ENCODE data around the gene SPATA20.
A peak's percentile ranks its signal among the peaks of the same experiment; 100 is the strongest.

The SPATA20 gene

DNA sequence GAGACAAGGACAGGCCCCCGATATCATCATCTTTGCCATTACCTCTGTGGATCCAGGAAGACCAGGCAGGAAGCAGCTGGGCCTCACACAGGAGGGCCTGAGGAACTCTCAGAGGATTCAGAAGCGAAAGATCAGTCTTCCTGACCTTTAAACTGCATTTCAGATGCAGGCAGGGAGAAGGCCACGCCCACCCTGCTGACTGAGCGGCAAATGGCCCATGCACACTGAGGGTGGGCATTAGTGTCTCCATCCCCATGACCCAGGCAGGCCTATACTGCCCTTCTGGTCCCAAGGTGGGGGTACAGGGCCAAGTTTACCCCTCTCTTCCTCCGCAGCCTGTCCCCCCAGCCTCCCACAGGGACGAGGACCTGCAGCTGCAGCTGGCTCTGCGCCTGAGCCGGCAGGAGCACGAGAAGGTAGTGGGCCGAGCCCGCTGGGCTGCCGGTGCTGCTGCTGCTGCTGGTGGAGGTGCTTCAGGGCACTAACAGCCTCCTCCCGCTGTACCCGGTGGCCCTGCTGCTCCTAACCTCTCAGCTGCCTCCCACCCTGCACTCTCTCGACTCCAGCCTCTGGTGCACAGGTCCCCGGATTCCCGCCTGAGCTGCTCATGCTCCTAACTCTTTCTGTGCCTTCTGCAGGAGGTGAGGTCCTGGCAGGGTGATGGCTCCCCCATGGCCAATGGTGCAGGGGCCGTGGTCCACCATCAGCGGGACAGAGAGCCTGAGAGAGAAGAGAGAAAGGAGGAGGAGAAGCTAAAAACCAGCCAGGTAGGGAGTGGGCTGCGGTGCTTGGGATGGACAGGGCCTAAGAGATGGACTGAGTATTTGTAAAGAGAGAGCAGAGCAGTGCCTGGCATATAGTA lies 8.2 kb upstream of the SPATA20 start:
- Histone ChIP-seq H3K36me3 (ENCODE audit: control insufficient read depth, insufficient read depth, low read length) (no peaks in the 10 kb centered on the region), H3K4me3 (replicated peaks; ENCODE audit: low read depth, low read length) (no peak overlapping the region), H3K27me3 (replicated peaks; ENCODE audit: control insufficient read depth, insufficient read depth, low read length) (no peaks in the 10 kb centered on the region)
- DNase-seq (ENCODE audit: extremely low read depth, insufficient read length), result no peak
- TF ChIP-seq CTCF (IDR thresholded peaks at IDR 0.05; ENCODE audit: insufficient read depth, low read length, poor library complexity, severe bottlenecking), result no peak

DNA sequence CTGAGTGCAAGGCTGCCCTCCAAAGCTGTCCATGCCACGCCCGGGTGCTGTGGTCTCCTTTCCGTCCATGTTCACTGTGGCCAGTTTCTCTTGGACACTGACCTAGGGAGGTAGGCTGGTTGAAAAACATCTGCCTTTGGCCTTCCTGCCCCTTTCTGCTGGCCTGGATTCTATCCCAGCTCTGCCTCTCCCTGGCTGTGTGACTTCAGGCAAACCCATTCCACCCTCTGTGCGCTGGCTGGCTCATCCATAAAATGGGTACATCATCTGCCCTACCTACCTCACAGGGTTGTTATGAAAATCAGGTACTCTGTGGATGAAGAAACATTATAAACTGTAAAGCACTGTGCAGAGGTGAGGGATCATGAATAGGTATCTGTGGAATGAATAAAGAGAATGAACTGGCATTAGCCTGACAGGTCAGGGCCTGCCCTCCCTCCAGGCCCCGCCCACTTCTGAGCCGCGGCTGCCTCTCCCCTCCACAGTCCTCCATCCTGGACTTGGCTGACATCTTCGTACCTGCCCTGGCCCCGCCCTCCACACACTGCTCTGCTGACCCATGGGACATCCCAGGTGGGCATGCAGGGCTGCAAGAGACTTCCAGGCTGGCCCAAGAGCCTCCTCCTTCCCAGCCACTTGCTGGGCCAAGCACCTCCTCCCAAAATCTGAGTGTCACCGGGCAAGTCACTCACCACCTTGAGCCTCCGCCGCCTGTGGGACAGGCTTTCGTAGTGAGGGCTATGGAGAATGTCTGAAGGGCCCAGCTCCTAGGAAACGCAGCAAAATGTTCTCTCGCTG lies 7.0 kb upstream of the SPATA20 start:
- Histone ChIP-seq H3K4me3 (replicated peaks; ENCODE audit: low read depth, low read length) (no peak overlapping the region), H3K27me3 (replicated peaks; ENCODE audit: control insufficient read depth, insufficient read depth, low read length) (no peaks in the 10 kb centered on the region)

DNA sequence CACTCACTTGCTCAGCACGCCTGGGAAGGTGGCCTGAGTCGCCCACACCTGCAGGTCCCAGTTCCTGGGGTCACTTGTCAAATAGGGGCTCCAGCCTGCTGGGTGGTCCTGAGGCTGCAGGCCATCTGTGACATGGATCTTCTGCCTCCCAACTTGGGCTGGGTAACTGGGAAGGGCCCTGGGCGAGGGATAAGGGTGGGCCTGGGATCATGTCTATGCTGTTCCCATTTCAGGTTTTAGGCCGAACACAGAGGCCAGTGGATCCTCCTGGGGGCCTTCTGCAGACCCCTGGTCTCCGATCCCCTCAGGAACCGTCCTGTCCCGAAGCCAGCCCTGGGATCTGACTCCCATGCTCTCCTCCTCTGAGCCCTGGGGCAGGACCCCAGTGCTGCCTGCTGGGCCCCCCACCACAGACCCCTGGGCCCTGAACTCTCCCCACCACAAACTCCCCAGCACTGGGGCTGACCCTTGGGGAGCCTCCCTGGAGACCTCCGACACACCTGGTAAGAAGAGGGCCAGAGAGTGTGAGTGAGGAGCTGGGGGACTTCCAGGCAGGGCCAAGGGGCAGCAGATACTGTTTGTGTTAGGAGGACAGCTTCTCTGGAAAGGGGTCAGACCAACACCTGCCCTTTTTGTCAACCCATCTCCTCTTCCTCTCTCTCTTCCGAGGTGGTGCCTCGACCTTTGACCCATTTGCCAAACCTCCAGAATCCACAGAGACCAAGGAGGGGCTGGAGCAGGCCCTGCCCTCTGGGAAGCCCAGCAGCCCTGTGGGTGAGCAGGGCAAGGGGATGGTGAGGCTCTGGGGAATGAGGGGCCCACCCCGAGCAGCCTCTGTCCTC lies 6.2 kb upstream of the SPATA20 start:
- H3K27me3 ChIP-seq (replicated peaks; ENCODE audit: control insufficient read depth, insufficient read depth, low read length), result no peaks in the 10 kb centered on the region
- H3K4me3 ChIP-seq (replicated peaks; ENCODE audit: low read depth, low read length), result no peak overlapping the region
- DNase-seq (ENCODE audit: extremely low read depth, insufficient read length), result no peak

More for the DNA sequence above, 7.0 kb upstream of the SPATA20 start:
- H3K36me3 ChIP-seq (ENCODE audit: control insufficient read depth, insufficient read depth, low read length), result no peaks in the 10 kb centered on the region
- TF ChIP-seq CTCF (IDR thresholded peaks at IDR 0.05; ENCODE audit: insufficient read depth, low read length, poor library complexity, severe bottlenecking), result no peak
- no peak for DNase-seq (ENCODE audit: extremely low read depth, insufficient read length)

GRCh38 chr17:50541402-50541715 lies 5.6 kb upstream of the SPATA20 start:
- no peaks in the 10 kb centered on the region for H3K36me3 ChIP-seq (ENCODE audit: control insufficient read depth, insufficient read depth, low read length)
- no peaks in the 10 kb centered on the region for H3K27me3 ChIP-seq (replicated peaks; ENCODE audit: control insufficient read depth, insufficient read depth, low read length)
- no peak for DNase-seq (ENCODE audit: extremely low read depth, insufficient read length)
- H3K4me3 ChIP-seq (replicated peaks; ENCODE audit: low read depth, low read length), result peak overlapping the region; percentile 64
- no peak for TF ChIP-seq CTCF (IDR thresholded peaks at IDR 0.05; ENCODE audit: insufficient read depth, low read length, poor library complexity, severe bottlenecking)

More for the DNA sequence above, 6.2 kb upstream of the SPATA20 start:
- no peak for TF ChIP-seq CTCF (IDR thresholded peaks at IDR 0.05; ENCODE audit: insufficient read depth, low read length, poor library complexity, severe bottlenecking)
- H3K36me3 ChIP-seq (ENCODE audit: control insufficient read depth, insufficient read depth, low read length), result no peaks in the 10 kb centered on the region

DNA sequence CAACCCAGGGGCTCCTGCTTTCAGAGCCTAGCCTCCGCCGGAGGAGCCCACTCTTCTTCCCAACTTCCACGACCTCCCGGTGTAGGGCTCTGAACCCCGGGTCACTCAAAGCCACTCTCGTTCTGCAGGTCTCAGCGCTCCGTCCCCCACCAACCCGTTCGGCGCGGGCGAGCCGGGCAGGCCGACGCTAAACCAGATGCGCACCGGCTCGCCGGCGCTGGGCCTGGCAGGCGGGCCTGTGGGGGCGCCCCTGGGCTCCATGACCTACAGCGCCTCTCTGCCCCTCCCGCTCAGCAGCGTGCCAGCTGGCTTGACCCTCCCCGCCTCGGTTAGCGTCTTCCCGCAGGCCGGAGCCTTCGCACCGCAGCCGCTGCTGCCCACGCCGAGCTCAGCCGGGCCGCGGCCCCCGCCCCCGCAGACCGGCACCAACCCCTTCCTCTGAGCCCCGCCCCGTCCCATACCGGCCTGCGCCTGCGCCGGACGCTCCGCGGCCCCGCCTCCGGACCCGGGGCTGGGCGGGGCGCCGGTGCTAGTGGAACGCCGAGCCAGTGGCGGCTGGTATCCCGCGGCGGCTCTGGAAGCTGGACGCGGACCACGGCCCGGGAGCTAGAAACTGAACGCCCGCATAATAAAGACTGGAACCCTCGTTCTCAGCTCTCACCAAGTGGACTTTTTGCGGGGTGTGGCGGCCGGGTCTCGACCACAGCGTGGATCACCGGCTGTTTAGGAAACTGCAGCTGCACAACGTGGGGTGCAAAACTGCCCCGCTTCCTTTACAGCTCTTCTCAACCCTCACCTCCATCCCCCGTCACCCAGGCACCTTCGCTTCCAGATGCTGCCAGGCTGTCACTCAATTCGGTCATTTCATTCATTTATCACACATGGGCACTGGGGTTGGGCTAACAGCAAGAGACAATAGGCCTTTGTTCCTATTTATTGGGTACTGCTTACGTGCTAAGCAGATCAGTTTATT lies 5.0 kb upstream of the SPATA20 start:
- Histone ChIP-seq H3K36me3 (ENCODE audit: control insufficient read depth, insufficient read depth, low read length) (no peaks in the 10 kb centered on the region), H3K4me3 (replicated peaks; ENCODE audit: low read depth, low read length) (peak overlapping the region; percentile 64), H3K27me3 (replicated peaks; ENCODE audit: control insufficient read depth, insufficient read depth, low read length) (no peaks in the 10 kb centered on the region)
- peak; percentile 24 for TF ChIP-seq CTCF (IDR thresholded peaks at IDR 0.05; ENCODE audit: insufficient read depth, low read length, poor library complexity, severe bottlenecking)
- peak; percentile 87 for DNase-seq (ENCODE audit: extremely low read depth, insufficient read length)

Measured in GM06990 (cell line).